GM18508 (cell line): ENCODE results near the gene OTOS.

Experiments
- ATAC-seq: cut with Tn5 transposase; IDR thresholded peaks from one replicate; pipeline ENCODE4 v1.9.1; 2021; ENCODE audit warnings: moderate number of reproducible peaks; ENCODE audit not compliant: insufficient read depth, unreplicated experiment

The OTOS gene

GRCh38 chr2:240168546-240169361 is 28.3 kb upstream of the OTOS start:
- ATAC-seq: no peak

- ATAC-seq: no peak
Observed at GRCh38 chr2:240168041-240168440, 27.6 kb upstream of the OTOS start.

GRCh38 chr2:240167588-240167880 is 27.1 kb upstream of the OTOS start:
- no peak for ATAC-seq

GRCh38 chr2:240166761-240167587 is 26.5 kb upstream of the OTOS start:
- no peak for ATAC-seq

- ATAC-seq: no peak
Observed at GRCh38 chr2:240166191-240166590, 25.7 kb upstream of the OTOS start.

- ATAC-seq: no peak
Observed at GRCh38 chr2:240165661-240166060, 25.2 kb upstream of the OTOS start.

GRCh38 chr2:240165034-240165433 is 24.6 kb upstream of the OTOS start:
- ATAC-seq: no peak

GRCh38 chr2:240164586-240164985 is 24.1 kb upstream of the OTOS start:
- no peak for ATAC-seq

- no peak for ATAC-seq
Observed at GRCh38 chr2:240163844-240164574, 23.6 kb upstream of the OTOS start.

GRCh38 chr2:240162939-240163714 is 22.7 kb upstream of the OTOS start:
- ATAC-seq: no peak

GRCh38 chr2:240162531-240162930 is 22.1 kb upstream of the OTOS start:
- ATAC-seq: no peak

- no peak for ATAC-seq
Observed at GRCh38 chr2:240162032-240162431, 21.6 kb upstream of the OTOS start.

- no peak for ATAC-seq
Observed at GRCh38 chr2:240161087-240161750, 20.8 kb upstream of the OTOS start.

GRCh38 chr2:240160291-240161086 is 20.0 kb upstream of the OTOS start:
- no peak for ATAC-seq

GRCh38 chr2:240159251-240159839 is 18.9 kb upstream of the OTOS start:
- ATAC-seq: no peak

GRCh38 chr2:240157147-240157470 is 16.7 kb upstream of the OTOS start:
- no peak for ATAC-seq

- ATAC-seq: no peak
Observed at GRCh38 chr2:240156435-240157146, 16.1 kb upstream of the OTOS start.

- no peak for ATAC-seq
Observed at GRCh38 chr2:240155745-240156390, 15.4 kb upstream of the OTOS start.
